GM21717 (cell line): ENCODE data around the gene ZWILCH.
A peak's percentile ranks its signal among the peaks of the same experiment; 100 is the strongest.
"Not testable (repeated sequence)": the region's sequence is repeated elsewhere in the genome, so short reads cannot be mapped to it uniquely, and the experiment has no call there.

ENCODE experiments used
- ATAC-seq: cut with Tn5 transposase; IDR thresholded peaks from one replicate; pipeline ENCODE4 v1.9.1; 2021; ENCODE audit warnings: mild to moderate bottlenecking, moderate library complexity; ENCODE audit not compliant: unreplicated experiment

ZWILCH gene

DNA sequence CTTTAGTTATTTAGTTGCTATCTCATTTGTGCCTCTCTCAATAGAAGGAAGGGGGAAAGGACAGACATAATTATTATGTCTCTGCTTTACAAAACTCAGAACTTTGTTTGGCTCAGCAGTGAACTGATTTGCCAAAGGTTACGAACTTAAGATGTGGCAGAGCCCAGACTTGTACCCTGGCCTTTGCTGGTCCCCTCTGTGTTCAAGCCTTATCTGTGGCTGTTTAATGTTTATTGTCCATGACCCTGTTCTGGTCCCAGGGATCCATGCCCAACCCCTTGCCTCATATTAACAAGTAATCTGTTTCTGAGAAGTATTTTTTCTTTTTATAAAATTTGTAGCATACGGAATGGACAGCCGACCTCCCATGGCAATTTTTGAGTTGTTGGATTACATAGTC lies 18.2 kb upstream of the ZWILCH start:
- no peak for ATAC-seq

- no peak for ATAC-seq
Measured at GRCh38 chr15:66488525-66488924, 16.6 kb upstream of the ZWILCH start.

DNA sequence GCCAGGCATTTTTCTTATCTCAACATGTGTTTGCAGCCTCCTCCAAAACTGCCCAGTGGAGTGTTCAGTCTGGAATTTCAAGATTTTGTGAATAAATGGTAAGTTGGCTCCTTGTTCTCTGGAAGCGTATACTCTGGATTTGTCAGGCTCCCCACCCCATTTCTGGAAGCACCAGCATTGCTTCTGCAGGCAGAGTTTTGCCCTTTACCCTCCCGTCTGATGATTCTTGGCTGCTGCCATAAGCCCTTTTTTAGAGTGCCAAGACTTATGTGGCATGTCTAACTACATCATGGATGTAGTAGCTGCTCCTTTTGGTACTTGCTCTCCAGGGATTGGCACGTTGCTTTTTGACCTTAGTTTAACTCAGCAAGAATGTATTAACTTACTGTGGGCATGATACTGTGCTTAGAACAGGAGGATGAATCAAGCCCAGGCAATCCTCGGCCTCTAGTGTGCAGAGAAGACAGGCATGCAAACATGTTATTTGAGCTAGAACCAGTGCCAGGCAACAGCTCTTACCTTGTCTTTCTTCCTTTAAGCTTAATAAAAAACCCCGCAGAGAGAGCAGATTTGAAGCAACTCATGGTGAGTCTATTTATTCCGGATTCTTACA lies 15.8 kb upstream of the ZWILCH start:
- ATAC-seq, result no peak

GRCh38 chr15:66491846-66492245 lies 13.3 kb upstream of the ZWILCH start:
- no peak for ATAC-seq

- ATAC-seq, result no peak
Measured at GRCh38 chr15:66494262-66494661, 10.9 kb upstream of the ZWILCH start.

- peak; percentile 11 for ATAC-seq
Measured at GRCh38 chr15:66496951-66497501, 8.1 kb upstream of the ZWILCH start.

DNA sequence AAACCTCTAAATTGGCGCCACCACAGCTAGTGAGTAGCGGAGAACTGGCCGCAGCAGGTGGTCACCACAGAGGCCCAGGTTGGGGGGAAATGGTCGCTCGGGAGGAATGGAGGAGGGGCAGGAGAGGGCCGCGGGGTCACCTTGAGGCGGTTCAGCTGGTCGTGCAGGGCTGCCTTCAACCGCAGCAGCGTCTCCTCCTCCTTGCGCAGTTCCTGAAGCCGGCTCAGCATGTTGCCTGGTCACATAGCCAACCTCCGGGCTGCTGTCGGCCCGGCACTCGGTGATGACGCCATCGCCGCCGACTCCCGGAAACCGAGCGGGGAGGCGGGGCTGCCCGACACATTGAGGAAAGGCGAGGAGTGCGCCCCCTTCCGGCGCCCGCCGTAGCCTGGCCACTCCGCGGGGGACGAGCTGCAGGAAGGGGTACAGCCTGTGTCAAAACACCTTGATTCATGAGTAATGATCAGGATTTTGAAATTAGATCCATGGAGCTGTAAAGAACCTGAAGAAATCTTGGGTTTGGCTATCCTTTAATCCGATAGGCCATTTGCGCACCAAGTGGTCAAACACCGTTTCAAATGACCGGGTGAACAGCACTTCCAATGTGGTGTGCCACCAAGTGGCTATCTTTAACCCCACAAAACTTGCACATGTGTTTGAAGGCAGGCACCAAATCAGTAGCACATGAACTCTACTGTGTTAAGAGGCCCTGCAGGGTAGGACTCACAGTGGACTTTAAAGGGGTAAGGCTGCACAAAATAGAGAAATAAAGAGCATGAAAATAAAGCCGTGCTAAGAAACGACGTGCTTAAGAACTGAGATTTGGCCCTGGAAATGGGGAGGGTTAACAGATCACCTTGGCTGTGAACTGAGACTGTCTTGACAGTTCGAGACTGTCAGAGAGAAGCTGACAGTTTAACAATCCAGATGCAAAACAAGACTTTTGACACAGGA lies 7.3 kb upstream of the ZWILCH start, which contains the start of gene SNAPC5:
Gene SNAPC5 (minus strand): TSS at position 261 of the 954 bp plus-strand sequence. CDS start 31 bp downstream, at position 230.
- peak; percentile 81 for ATAC-seq

- no peak for ATAC-seq
Measured at GRCh38 chr15:66498501-66499386, 6.4 kb upstream of the ZWILCH start.

DNA sequence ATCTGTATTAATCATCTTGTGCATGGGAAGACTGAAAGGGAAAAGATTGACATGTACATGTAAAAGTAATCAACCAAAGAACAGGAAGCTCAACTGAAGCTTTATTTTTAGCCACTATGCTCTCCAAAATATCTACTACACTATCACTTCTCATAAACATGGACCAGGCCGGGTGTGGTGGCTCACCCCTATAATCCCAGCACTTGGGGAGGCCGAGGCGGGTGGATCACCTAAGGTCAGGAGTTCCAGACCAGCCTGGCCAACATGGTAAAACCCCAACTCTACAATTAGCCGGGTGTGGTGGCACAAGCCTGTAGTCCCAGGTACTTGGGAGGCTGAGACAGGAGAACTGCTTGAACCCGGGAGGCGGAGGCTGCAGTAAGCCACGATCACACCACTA lies 4.8 kb upstream of the ZWILCH start:
- ATAC-seq, result not testable (repeated sequence)

DNA sequence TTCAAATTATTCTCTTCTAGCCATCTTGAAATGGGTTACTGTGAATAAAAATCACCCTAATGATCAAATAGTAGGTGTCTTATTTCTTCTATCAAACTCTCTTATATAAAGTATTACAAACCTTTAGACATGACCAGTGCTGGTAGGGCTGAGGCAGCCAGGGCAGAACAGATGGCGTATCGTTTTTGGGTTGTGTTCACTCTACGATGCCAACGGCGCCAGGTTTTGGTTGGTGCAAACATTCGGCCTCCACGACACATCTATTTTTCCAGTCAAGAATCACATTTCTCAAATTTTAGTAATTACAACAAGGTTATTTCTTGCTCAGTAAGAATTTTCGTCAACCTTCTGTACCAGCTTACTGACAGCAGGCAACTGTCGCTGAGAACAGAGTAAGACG lies 2.6 kb upstream of the ZWILCH start:
- ATAC-seq, result no peak

GRCh38 chr15:66503041-66503648 lies 2.0 kb upstream of the ZWILCH start:
- not testable (repeated sequence) for ATAC-seq

DNA sequence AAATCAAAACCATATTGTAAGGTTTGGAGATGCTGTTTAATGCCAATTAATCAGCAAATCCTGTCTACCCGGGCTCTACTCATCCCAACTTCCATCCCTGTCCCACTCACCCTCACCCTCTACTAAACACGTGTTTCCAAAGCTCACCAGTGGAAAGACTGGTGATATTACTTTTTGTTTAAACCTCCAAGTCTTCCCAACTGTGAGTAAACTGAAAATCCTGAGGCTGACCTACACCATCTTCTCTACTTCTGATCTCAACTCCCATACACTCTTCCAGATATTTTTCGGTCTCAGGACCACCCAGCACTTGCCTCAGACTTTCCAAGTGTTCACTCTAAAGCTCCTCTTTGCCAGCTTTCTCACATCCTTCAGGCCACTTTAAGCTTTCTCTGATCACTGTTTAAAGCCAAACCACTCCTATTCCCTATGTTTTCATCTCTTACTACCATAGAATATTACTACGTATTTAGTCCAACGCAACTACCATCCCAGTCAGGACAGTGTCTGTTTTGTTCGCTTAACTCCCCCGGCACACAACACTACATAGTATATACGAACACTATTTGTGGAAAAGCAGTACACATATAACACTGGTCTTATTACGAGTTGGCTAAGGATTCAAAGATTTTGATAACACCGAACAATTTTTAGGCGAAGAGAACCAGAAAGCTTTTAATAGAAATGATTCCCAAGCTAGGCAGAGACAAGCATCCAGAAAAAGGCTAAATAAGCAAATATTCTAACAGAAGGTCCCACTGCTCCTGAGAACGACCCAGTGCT lies 1.2 kb upstream of the ZWILCH start:
- no peak for ATAC-seq

GRCh38 chr15:66505430-66505811 lies 295 bp downstream of the ZWILCH start:
- no peak for ATAC-seq

- no peak for ATAC-seq
Measured at GRCh38 chr15:66505818-66506217, 692 bp downstream of the ZWILCH start.

GRCh38 chr15:66508293-66508883 lies 3.3 kb downstream of the ZWILCH start:
- ATAC-seq, result no peak

DNA sequence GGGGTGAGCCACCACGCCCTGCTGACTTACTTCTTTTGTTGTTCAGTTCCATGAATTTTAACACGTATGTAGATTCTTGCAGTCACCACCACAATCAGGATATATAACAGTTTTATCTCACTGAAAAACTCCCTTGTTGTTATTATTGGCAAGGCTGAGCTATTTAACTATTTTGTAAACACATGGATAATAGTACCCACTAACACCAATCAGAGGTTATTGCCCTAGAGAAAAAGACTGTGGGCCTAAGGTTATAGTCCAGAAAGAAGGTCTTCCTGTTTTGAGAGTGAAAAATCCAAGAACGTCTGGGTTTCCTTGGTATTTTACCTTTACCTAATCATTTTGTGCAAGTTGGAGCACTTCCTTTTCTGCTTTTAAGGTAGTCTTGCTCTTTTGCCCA lies 9.5 kb downstream of the ZWILCH start:
- no peak for ATAC-seq

- ATAC-seq, result no peak
Measured at GRCh38 chr15:66515901-66516322, 10.8 kb downstream of the ZWILCH start.

GRCh38 chr15:66523926-66524325 lies 18.8 kb downstream of the ZWILCH start:
- ATAC-seq, result no peak

DNA sequence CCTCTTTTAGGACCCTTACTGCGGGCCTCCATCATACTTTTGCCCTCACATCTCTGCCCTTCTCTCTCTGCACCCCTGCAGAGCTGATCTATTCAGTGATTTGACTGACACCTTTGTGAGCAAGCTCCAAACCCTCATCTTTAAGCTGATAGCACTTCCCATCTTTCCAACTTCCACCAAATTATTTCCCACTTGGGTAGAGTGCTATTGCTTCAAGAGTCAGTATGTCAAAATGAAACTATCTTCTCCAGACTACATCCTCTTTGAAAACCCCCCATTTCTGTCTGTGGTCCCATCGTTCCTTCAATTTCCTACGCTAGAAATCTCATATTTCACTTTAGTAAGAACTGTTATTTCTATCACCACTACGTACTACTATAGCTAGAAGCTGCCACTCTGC lies 19.7 kb downstream of the ZWILCH start:
- ATAC-seq, result no peak
